KMS-11 (cell line): ENCODE results near the gene GPC3.
"Not testable (repeated sequence)": the region's sequence is repeated elsewhere in the genome, so short reads cannot be mapped to it uniquely, and the experiment has no call there.

Experiments
- H2AFZ ChIP-seq: fragments of 200-600 bp; sonication (generic); 2 replicates; pipeline ENCODE4 v1.6.1; 2016; ENCODE audit warnings: antibody characterized with exemption, mixed run types, low read depth
- H3K27ac ChIP-seq: fragments of 200-600 bp; sonication (generic); 2 replicates; pipeline ENCODE4 v1.6.1; 2016; ENCODE audit warnings: mild to moderate bottlenecking, mixed run types
- H3K27me3 ChIP-seq: fragments of 200-600 bp; sonication (generic); 2 replicates; pipeline ENCODE4 v1.6.1; 2017; ENCODE audit warnings: mild to moderate bottlenecking, low read depth, mixed run types, moderate library complexity; ENCODE audit not compliant: insufficient read depth
- H3K36me3 ChIP-seq: fragments of 200-600 bp; sonication (generic); 2 replicates; pipeline ENCODE4 v1.6.1; 2017; ENCODE audit warnings: mild to moderate bottlenecking, mixed run types; ENCODE audit not compliant: insufficient read depth
- H3K4me1 ChIP-seq: fragments of 200-600 bp; sonication (generic); 2 replicates; pipeline ENCODE4 v1.6.1; 2016; ENCODE audit warnings: mild to moderate bottlenecking, low read depth, mixed run types; ENCODE audit not compliant: poor library complexity, severe bottlenecking
- H3K4me2 ChIP-seq: fragments of 200-600 bp; sonication (generic); 2 replicates; pipeline ENCODE4 v1.7.0; 2016; ENCODE audit warnings: mild to moderate bottlenecking, mixed run types
- H3K4me3 ChIP-seq: fragments of 200-600 bp; sonication (generic); IDR thresholded peaks from 2 replicates; pipeline ENCODE4 v1.6.1; 2017; ENCODE audit warnings: low read depth, low read length, mixed read lengths; ENCODE audit not compliant: insufficient read depth
- H3K79me2 ChIP-seq: fragments of 200-600 bp; sonication (generic); 2 replicates; pipeline ENCODE4 v1.6.1; 2016; ENCODE audit warnings: low read depth, mixed run types; ENCODE audit not compliant: insufficient read depth
- H3K9ac ChIP-seq: fragments of 200-600 bp; sonication (generic); 2 replicates; pipeline ENCODE4 v1.6.1; 2016; ENCODE audit warnings: mild to moderate bottlenecking, mixed run types
- H4K20me1 ChIP-seq: fragments of 200-600 bp; sonication (generic); 2 replicates; pipeline ENCODE4 v1.6.1; 2016; ENCODE audit warnings: mild to moderate bottlenecking, mixed run types; ENCODE audit not compliant: insufficient read depth
- CTCF ChIP-seq: fragments of 200-600 bp; sonication (generic); conservative IDR thresholded peaks from 2 replicates; pipeline ENCODE4 v1.6.1; 2017; ENCODE audit warnings: low read depth, mild to moderate bottlenecking, antibody characterized with exemption, low read length, moderate library complexity, mixed read lengths

GPC3 gene

DNA sequence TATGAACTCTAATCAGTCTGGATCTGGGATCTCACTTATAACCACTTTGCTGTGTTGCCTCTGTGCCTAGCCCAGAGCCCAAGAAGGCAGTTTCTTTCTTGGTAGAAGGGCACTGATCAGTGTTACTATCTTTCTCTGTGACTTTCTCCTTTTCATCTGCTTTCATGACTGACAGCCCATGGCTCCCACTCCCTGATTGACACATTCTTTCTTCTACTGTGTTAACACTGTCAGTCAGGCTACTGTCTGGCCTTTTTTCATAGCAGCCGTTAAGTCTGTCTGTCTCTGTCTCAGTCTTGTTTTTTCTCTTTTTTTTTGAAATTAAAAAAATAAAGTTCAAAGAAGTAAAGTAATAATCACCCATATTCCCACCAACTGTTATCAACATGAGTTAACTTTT is 210.6 kb downstream of the GPC3 start:
- no peaks in the 10 kb centered on the region for H3K79me2 ChIP-seq
- H3K27me3 ChIP-seq = no peaks in the 10 kb centered on the region
- no peak overlapping the region for H3K4me3 ChIP-seq
- H3K36me3 ChIP-seq = no peaks in the 10 kb centered on the region
- H2AFZ ChIP-seq = no peak overlapping the region
- H4K20me1 ChIP-seq = no peaks in the 10 kb centered on the region
- TF ChIP-seq CTCF = no peak
- H3K9ac ChIP-seq = no peak overlapping the region
- H3K4me1 ChIP-seq = no peaks in the 10 kb centered on the region
- H3K4me2 ChIP-seq = no peak overlapping the region
- H3K27ac ChIP-seq = no peak overlapping the region

- Histone ChIP-seq H3K4me2 (no peak overlapping the region), H3K4me3 (no peak overlapping the region), H3K27ac (no peak overlapping the region), H3K36me3 (no peaks in the 10 kb centered on the region), H3K9ac (no peak overlapping the region), H3K79me2 (no peaks in the 10 kb centered on the region), H3K27me3 (no peaks in the 10 kb centered on the region), H4K20me1 (no peaks in the 10 kb centered on the region), H3K4me1 (no peaks in the 10 kb centered on the region), H2AFZ (no peak overlapping the region)
- no peak for TF ChIP-seq CTCF
Measured at GRCh38 chrX:133771086-133771646, 214.2 kb downstream of the GPC3 start.

DNA sequence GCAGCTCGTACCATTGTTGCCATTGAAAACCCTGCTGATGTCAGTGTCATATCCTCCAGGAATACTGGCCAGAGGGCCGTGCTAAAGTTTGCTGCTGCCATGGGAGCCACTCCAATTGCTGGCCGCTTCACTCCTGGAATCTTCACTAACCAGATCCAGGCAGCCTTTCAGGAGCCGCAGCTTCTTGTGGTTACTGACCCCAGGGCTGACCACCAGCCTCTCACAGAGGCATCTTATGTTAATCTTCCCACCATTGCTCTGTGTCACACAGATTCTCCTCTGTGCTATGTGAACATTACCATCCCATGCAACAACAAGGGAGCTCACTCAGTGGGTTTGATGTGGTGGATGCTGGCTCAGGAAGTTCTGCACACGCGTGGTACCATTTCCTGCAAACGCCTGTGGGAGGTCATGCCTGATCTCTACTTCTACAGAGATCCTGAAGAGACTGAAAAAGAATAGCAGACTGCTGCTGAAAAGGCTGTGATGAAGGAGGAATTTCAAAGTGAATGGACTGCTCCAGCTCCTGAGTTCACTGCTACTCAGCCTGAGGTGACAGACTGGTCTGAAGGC is 222.3 kb downstream of the GPC3 start:
- not testable (repeated sequence) for H3K4me1 ChIP-seq, H3K9ac ChIP-seq, H3K36me3 ChIP-seq, H3K27ac ChIP-seq, H3K4me3 ChIP-seq, H4K20me1 ChIP-seq, H2AFZ ChIP-seq, H3K4me2 ChIP-seq, H3K27me3 ChIP-seq, H3K79me2 ChIP-seq

GRCh38 chrX:133754657-133755056 is 230.7 kb downstream of the GPC3 start:
- no peak overlapping the region for H3K9ac ChIP-seq
- no peak overlapping the region for H3K4me3 ChIP-seq
- no peaks in the 10 kb centered on the region for H3K36me3 ChIP-seq
- no peaks in the 10 kb centered on the region for H3K27me3 ChIP-seq
- no peak for TF ChIP-seq CTCF
- H2AFZ ChIP-seq = no peak overlapping the region
- H3K27ac ChIP-seq = no peak overlapping the region
- no peaks in the 10 kb centered on the region for H3K79me2 ChIP-seq
- no peaks in the 10 kb centered on the region for H4K20me1 ChIP-seq
- no peak overlapping the region for H3K4me2 ChIP-seq
- H3K4me1 ChIP-seq = no peaks in the 10 kb centered on the region

GRCh38 chrX:133749951-133750350 is 235.4 kb downstream of the GPC3 start:
- Histone ChIP-seq H3K9ac (no peak overlapping the region), H3K4me3 (no peak overlapping the region)
- TF ChIP-seq CTCF = no peak

More at GRCh38 chrX:133749951-133750350, 235.4 kb downstream of the GPC3 start:
- H3K27me3 ChIP-seq = no peaks in the 10 kb centered on the region
- no peaks in the 10 kb centered on the region for H3K4me1 ChIP-seq
- no peaks in the 10 kb centered on the region for H4K20me1 ChIP-seq
- no peak overlapping the region for H2AFZ ChIP-seq
- H3K4me2 ChIP-seq = no peak overlapping the region
- no peak overlapping the region for H3K27ac ChIP-seq
- H3K79me2 ChIP-seq = no peaks in the 10 kb centered on the region
- no peaks in the 10 kb centered on the region for H3K36me3 ChIP-seq
